Ectodermal cell (in vitro differentiated cells): ENCODE data around the gene PLEKHH1.
A peak's percentile ranks its signal among the peaks of the same experiment; 100 is the strongest.
"Not testable (repeated sequence)": the region's sequence is repeated elsewhere in the genome, so short reads cannot be mapped to it uniquely, and the experiment has no call there.

Experiments
- H3K27ac ChIP-seq: 2 replicates; pipeline ENCODE4 v1.7.0; 2013; ENCODE audit warnings: mild to moderate bottlenecking, low read depth, low read length; ENCODE audit not compliant: insufficient read depth, poor library complexity, severe bottlenecking
- H3K27me3 ChIP-seq: 2 replicates; pipeline ENCODE4 v1.7.0; 2013; ENCODE audit warnings: mild to moderate bottlenecking, low read length; ENCODE audit not compliant: insufficient read depth, control insufficient read depth, poor library complexity, severe bottlenecking
- H3K36me3 ChIP-seq: one replicate; pipeline ENCODE4 v1.7.0; 2013; ENCODE audit warnings: low read length; ENCODE audit not compliant: control insufficient read depth, insufficient read depth
- H3K4me1 ChIP-seq: one replicate; pipeline ENCODE4 v1.7.0; 2013; ENCODE audit warnings: low read length; ENCODE audit not compliant: control insufficient read depth, insufficient read depth
- H3K4me3 ChIP-seq: 2 replicates; pipeline ENCODE4 v1.7.0; 2013; ENCODE audit warnings: low read depth, low read length, control low read depth; ENCODE audit not compliant: insufficient read depth
- H3K9me3 ChIP-seq: 2 replicates; pipeline ENCODE4 v1.7.0; 2013; ENCODE audit warnings: mild to moderate bottlenecking, low read length, moderate library complexity; ENCODE audit not compliant: control insufficient read depth
- WGBS, 2 experiments: methylation state at CpG; one replicate each; pipeline ENCODE4 v1.1.7; 2013; ENCODE audit warnings: missing lambda C conversion rate in 2 of 2; 5-methylcytosine and 5-hydroxymethylcytosine counted together

The PLEKHH1 gene

GRCh38 chr14:67599698-67600561 lies 66.8 kb downstream of the PLEKHH1 start, which contains the start of gene PIGH:
TSS of gene PIGH (minus strand) at chr14:67600268. CDS start at chr14:67600203, 65 bp downstream.
- Histone ChIP-seq H3K4me3 (peak within 1 kb of the TSS; percentile 69), H3K36me3 (no peaks in the 10 kb centered on the region), H3K27ac (no peak within 1 kb of the TSS), H3K9me3 (no peaks in the 10 kb centered on the region), H3K27me3 (peaks cover 22% of the 10 kb centered on the region), H3K4me1 (peaks cover 4% of the 10 kb centered on the region)
- 8% methylated on average over 76 to 77 of the region's 77 CpGs for WGBS, 2 experiments

GRCh38 chr14:67600562-67600974 lies 67.5 kb downstream of the PLEKHH1 start:
- WGBS, 2 experiments: 91 to 92% methylated on average over 21 of the region's 21 CpGs
- H3K27ac ChIP-seq, H3K4me1 ChIP-seq, H3K9me3 ChIP-seq, H3K36me3 ChIP-seq: not testable (repeated sequence)
- peak overlapping the region; percentile 69 for H3K4me3 ChIP-seq
- H3K27me3 ChIP-seq: peaks cover 24% of the 10 kb centered on the region

DNA sequence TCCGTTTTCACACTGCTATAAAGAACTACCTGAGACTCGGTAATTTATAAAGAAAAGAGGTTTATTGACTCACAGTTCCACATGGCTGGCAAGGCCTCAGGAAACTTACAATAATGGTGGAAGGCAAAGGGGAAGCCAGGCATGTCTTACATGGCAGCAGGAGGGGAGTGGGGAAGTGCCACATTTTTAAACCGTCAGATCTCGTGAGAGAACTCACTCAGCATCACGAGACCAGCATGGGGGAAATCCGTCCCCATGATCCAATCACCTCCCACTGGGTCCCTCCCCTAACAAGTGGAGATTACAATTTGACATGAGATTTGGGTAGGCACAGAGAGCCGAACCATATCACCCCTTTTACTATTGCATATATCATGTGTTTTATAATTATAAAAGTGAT lies 69.0 kb downstream of the PLEKHH1 start:
- Histone ChIP-seq H3K27ac (no peak overlapping the region), H3K9me3 (no peaks in the 10 kb centered on the region), H3K4me3 (no peak overlapping the region), H3K4me1 (peaks cover 4% of the 10 kb centered on the region), H3K36me3 (no peaks in the 10 kb centered on the region), H3K27me3 (peaks cover 37% of the 10 kb centered on the region)
- 56 to 65% methylated on average over 6 of the region's 7 CpGs for WGBS, 2 experiments

GRCh38 chr14:67602995-67603545 lies 70.0 kb downstream of the PLEKHH1 start:
- Histone ChIP-seq H3K4me1 (peaks cover 4% of the 10 kb centered on the region), H3K36me3 (no peaks in the 10 kb centered on the region), H3K9me3 (no peaks in the 10 kb centered on the region), H3K4me3 (no peak overlapping the region), H3K27ac (no peak overlapping the region), H3K27me3 (peaks cover 37% of the 10 kb centered on the region)
- WGBS, 2 experiments: 70 to 72% methylated on average over 5 of the region's 5 CpGs

- Histone ChIP-seq H3K27ac (no peak overlapping the region), H3K36me3 (no peaks in the 10 kb centered on the region), H3K4me1 (peaks cover 11% of the 10 kb centered on the region), H3K9me3 (no peaks in the 10 kb centered on the region), H3K27me3 (peaks cover 33% of the 10 kb centered on the region), H3K4me3 (no peak overlapping the region)
- WGBS, 2 experiments: 71 to 74% methylated on average over 5 of the region's 5 CpGs
Observed at GRCh38 chr14:67607646-67608045, 74.6 kb downstream of the PLEKHH1 start.

DNA sequence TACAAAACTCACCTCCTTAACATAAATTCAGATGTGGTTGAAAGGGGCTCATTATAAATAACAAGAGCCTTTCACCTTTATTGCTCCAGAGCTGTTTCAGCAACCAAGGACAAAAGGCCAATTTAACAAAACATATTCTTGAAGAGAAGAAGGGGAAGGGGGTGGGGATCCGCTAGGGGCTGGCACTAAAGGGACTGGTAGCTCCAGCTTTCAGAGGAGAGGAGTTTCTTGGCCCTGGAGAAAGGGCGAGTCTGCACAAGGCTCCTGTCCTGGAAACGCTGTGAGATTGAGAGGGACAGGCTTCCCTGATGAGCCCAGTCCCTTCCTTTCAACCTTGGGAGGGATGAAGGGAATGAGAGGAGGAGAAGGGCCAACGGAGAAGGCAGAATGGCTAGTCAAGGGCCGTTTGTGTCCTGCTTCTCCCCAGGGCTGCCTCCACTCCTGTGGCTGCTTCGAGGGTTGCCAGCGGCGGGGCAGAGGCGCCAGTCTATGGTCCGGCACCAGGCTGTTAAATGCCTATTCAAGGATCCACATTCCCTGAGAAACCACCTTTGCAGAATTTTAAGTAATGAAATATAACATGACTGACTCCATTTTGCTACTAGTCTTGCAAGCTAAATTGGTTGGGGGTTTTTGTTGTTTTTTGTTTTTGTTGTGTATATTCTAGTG lies 76.7 kb downstream of the PLEKHH1 start:
- 65 to 70% methylated on average over 10 of the region's 10 CpGs for WGBS, 2 experiments
- Histone ChIP-seq H3K27ac (no peak overlapping the region), H3K36me3 (no peaks in the 10 kb centered on the region), H3K4me1 (peaks cover 11% of the 10 kb centered on the region), H3K27me3 (peaks cover 23% of the 10 kb centered on the region), H3K4me3 (no peak overlapping the region), H3K9me3 (no peaks in the 10 kb centered on the region)

- Histone ChIP-seq H3K27ac (no peak overlapping the region), H3K9me3 (no peaks in the 10 kb centered on the region), H3K27me3 (peaks cover 24% of the 10 kb centered on the region), H3K4me1 (peaks cover 11% of the 10 kb centered on the region), H3K36me3 (no peaks in the 10 kb centered on the region), H3K4me3 (no peak overlapping the region)
- 67 to 88% methylated on average over 1 of the region's 1 CpG for WGBS, 2 experiments
Observed at GRCh38 chr14:67610491-67610890, 77.4 kb downstream of the PLEKHH1 start.

- Histone ChIP-seq H3K27ac (no peak overlapping the region), H3K36me3 (no peaks in the 10 kb centered on the region)
Observed at GRCh38 chr14:67618617-67619063, 85.5 kb downstream of the PLEKHH1 start.

DNA sequence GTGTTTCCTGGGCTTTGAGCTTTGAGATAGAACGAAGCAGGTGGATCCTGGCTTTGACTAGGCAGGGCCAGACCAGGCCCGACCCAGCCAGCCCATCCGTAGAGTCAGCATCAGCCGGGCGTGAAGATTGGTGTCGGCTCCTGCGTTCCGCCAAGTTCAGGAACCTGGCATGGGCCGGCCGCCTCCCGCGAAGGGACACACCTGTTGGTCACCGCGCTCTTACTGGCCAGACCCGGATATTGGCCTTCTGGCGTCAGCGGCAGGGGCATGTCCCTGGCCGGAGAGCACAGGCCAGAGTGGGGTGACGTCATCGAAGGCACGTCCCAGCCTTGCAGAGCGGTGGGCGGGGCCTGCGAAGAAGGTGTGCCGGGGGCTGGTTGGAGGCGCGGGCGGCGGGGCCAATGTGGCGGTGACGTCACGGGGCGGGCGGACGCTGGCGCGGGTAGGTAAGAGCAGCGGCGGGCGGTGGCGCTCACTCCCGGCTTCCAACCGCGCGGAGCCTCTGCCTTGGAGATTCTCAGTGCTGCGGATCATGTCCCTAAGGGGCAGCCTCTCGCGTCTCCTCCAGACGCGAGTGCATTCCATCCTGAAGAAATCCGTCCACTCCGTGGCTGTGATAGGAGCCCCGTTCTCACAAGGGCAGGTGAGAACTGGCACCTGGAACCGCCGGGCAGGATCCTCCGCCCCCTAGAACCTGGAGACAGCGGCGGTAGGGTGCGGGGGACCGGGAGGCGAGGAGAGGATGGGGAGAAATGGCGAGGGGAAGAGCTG lies 86.5 kb downstream of the PLEKHH1 start, which contains the start of gene ARG2:
ARG2 (plus strand) TSS at position 475 of the 771 bp plus-strand sequence; CDS start at position 533, 58 bp downstream.
- no peaks in the 10 kb centered on the region for H3K36me3 ChIP-seq
- peak within 1 kb of the TSS; percentile 80 for H3K4me3 ChIP-seq
- H3K27ac ChIP-seq: peak within 1 kb of the TSS; percentile 11
- no peaks in the 10 kb centered on the region for H3K9me3 ChIP-seq
- 1% methylated on average over 62 of the region's 62 CpGs for WGBS, 2 experiments
- H3K4me1 ChIP-seq: peaks cover 12% of the 10 kb centered on the region
- H3K27me3 ChIP-seq: peaks cover 4% of the 10 kb centered on the region

More at GRCh38 chr14:67618617-67619063, 85.5 kb downstream of the PLEKHH1 start:
- no peaks in the 10 kb centered on the region for H3K9me3 ChIP-seq
- peaks cover 4% of the 10 kb centered on the region for H3K27me3 ChIP-seq
- H3K4me3 ChIP-seq: no peak overlapping the region
- peaks cover 12% of the 10 kb centered on the region for H3K4me1 ChIP-seq
